ENCODE data around the gene CMYA5.

GRCh38 chr5:79641414-79641813, 48.2 kb upstream of the CMYA5 start:
- TF ChIP-seq CTCF (IDR thresholded peaks at IDR 0.05) (no peak), POLR2A (IDR thresholded peaks at IDR 0.05) (no peak)
